ENCODE data around the gene SPRED1. TPM values are rescaled to one million over a fixed set of nuclear protein-coding genes. Genes with fewer than 3 reads are reported as not detected.

SPRED1 gene
- total and polyA plus RNA-seq, 9 of the 15 experiments (the other 6 are each of a cell fraction or from before 2014, with no cell fraction given): 2.8 to 17.4 (median 7.9) TPM

- TF ChIP-seq, protein P1, sequence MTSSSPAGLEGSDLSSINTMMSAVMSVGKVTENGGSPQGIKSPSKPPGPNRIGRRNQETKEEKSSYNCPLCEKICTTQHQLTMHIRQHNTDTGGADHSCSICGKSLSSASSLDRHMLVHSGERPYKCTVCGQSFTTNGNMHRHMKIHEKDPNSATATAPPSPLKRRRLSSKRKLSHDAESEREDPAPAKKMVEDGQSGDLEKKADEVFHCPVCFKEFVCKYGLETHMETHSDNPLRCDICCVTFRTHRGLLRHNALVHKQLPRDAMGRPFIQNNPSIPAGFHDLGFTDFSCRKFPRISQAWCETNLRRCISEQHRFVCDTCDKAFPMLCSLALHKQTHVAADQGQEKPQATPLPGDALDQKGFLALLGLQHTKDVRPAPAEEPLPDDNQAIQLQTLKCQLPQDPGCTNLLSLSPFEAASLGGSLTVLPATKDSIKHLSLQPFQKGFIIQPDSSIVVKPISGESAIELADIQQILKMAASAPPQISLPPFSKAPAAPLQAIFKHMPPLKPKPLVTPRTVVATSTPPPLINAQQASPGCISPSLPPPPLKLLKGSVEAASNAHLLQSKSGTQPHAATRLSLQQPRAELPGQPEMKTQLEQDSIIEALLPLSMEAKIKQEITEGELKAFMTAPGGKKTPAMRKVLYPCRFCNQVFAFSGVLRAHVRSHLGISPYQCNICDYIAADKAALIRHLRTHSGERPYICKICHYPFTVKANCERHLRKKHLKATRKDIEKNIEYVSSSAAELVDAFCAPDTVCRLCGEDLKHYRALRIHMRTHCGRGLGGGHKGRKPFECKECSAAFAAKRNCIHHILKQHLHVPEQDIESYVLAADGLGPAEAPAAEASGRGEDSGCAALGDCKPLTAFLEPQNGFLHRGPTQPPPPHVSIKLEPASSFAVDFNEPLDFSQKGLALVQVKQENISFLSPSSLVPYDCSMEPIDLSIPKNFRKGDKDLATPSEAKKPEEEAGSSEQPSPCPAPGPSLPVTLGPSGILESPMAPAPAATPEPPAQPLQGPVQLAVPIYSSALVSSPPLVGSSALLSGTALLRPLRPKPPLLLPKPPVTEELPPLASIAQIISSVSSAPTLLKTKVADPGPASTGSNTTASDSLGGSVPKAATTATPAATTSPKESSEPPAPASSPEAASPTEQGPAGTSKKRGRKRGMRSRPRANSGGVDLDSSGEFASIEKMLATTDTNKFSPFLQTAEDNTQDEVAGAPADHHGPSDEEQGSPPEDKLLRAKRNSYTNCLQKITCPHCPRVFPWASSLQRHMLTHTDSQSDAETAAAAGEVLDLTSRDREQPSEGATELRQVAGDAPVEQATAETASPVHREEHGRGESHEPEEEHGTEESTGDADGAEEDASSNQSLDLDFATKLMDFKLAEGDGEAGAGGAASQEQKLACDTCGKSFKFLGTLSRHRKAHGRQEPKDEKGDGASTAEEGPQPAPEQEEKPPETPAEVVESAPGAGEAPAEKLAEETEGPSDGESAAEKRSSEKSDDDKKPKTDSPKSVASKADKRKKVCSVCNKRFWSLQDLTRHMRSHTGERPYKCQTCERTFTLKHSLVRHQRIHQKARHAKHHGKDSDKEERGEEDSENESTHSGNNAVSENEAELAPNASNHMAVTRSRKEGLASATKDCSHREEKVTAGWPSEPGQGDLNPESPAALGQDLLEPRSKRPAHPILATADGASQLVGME (CRISPR knock-in tag; IDR thresholded peaks at IDR 0.05): no peak
- TF ChIP-seq PPARD (CRISPR knock-in tag; IDR thresholded peaks at IDR 0.05) (no peak), BMI1 (IDR thresholded peaks at IDR 0.05; ENCODE audit: low read length) (no peak), CBX3 (IDR thresholded peaks at IDR 0.05; ENCODE audit: borderline replicate concordance in 1 of 2, low read length in 2 of 2) (no peak), NFRKB (IDR thresholded peaks at IDR 0.05; ENCODE audit: low read depth) (peak; percentile 90; the same call in 1 of the 2 replicates), PBX2 (CRISPR knock-in tag; IDR thresholded peaks at IDR 0.05; ENCODE audit: low read depth) (no peak), PBX2 (tag; conservative IDR thresholded peaks at IDR 0.05; ENCODE audit: low read depth) (peak; percentile 86), E2F8 (IDR thresholded peaks at IDR 0.05; ENCODE audit: low read depth, partially characterized antibody) (no peak), POLR2A (conservative IDR thresholded peaks at IDR 0.05) (peak; percentile 78), NFE2 (IDR thresholded peaks at IDR 0.05; ENCODE audit: low read depth) (no peak)
- TF ChIP-seq, protein P2, sequence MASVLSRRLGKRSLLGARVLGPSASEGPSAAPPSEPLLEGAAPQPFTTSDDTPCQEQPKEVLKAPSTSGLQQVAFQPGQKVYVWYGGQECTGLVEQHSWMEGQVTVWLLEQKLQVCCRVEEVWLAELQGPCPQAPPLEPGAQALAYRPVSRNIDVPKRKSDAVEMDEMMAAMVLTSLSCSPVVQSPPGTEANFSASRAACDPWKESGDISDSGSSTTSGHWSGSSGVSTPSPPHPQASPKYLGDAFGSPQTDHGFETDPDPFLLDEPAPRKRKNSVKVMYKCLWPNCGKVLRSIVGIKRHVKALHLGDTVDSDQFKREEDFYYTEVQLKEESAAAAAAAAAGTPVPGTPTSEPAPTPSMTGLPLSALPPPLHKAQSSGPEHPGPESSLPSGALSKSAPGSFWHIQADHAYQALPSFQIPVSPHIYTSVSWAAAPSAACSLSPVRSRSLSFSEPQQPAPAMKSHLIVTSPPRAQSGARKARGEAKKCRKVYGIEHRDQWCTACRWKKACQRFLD (CRISPR knock-in tag; IDR thresholded peaks at IDR 0.05): no peak
Measured at GRCh38 chr15:38254051-38254883, 1.6 kb downstream of the SPRED1 start (continued).
